Measurements from ENCODE around the gene GON7.

GON7 gene

DNA sequence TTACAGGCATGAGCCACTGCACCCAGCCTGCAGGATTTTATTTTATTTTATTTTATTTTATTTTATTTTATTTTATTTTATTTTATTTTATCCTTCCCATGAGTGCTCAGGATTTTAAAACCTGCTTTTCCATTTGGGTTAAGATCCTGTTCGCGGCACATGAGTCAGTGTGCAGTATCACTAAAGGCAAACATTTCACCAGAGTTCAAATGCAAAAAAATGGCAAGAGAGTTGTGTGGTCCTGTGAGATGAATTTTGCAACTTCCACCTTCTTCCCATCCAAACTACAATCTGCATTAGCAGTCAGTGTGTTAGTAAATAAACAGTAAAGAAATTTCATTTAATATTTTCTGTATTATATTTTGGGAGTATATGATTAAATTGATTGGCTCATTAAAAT, 51.2 kb downstream of the GON7 start:
- no peak for DNase-seq

GRCh38 chr14:93153121-93153520, 53.7 kb downstream of the GON7 start:
- DNase-seq, result no peak

Data from NCI-H1694 treated with DMSO at 0.1 percent for 48 hours (cell line).